Stimulated activated effector memory CD8-positive, alpha-beta T cell treated with anti-CD3 and anti-CD28 coated beads, Interleukin-12 subunit alpha, Interleukin-12 subunit beta, amount 100 ng/mL, for 72 hours (primary cell): ENCODE results near the gene SOD2.
A peak's percentile ranks its signal among the peaks of the same experiment; 100 is the strongest.
"Not testable (repeated sequence)": the region's sequence is repeated elsewhere in the genome, so short reads cannot be mapped to it uniquely, and the experiment has no call there.

Experiments
- ATAC-seq: fragments of 150-1000 bp; cut with Tn5 transposase; 2 replicates; pipeline ENCODE4 v1.10.0; 2021
- DNase-seq, 2 donors: peaks; one replicate each; pipeline ENCODE4 v3.0.0; 2021 to 2022; ENCODE audit warnings: low spot score in 2 of 2
- H3K27ac Mint-ChIP-seq: one replicate; pipeline ENCODE4 v1.8.0; 2022; ENCODE audit warnings: mild to moderate bottlenecking, mixed read lengths
- H3K36me3 Mint-ChIP-seq: one replicate; pipeline ENCODE4 v1.8.0; 2022; ENCODE audit warnings: mild to moderate bottlenecking, mixed read lengths
- H3K4me1 Mint-ChIP-seq: one replicate; pipeline ENCODE4 v1.8.0; 2022; ENCODE audit warnings: mixed read lengths
- H3K4me3 Mint-ChIP-seq: one replicate; pipeline ENCODE4 v1.8.0; 2022; ENCODE audit warnings: mild to moderate bottlenecking, mixed read lengths
- H3K9me3 Mint-ChIP-seq: one replicate; pipeline ENCODE4 v1.8.0; 2022; ENCODE audit warnings: mixed read lengths

SOD2 gene

GRCh38 chr6:159693894-159694545 is 979 bp upstream of the SOD2 start:
- peak; percentile 67 for ATAC-seq
- Mint-ChIP-seq H3K36me3 (peaks cover 33% of the 10 kb centered on the region), H3K4me1 (peaks cover 37% of the 10 kb centered on the region)

GRCh38 chr6:159692303-159693127 is 526 bp downstream of the SOD2 start:
- Mint-ChIP-seq H3K36me3 (peaks cover 48% of the 10 kb centered on the region), H3K4me1 (peaks cover 45% of the 10 kb centered on the region), H3K27ac (peak overlapping the region; percentile 92), H3K4me3 (peak overlapping the region; percentile 84), H3K9me3 (no peaks in the 10 kb centered on the region)
- peak; percentile 75 for ATAC-seq
- DNase-seq, result peak; percentile 37 to 82

More at GRCh38 chr6:159693894-159694545, 979 bp upstream of the SOD2 start:
- DNase-seq, result no peak
- peak overlapping the region; percentile 84 for H3K4me3 Mint-ChIP-seq
- H3K27ac Mint-ChIP-seq, result peak overlapping the region; percentile 92
- no peaks in the 10 kb centered on the region for H3K9me3 Mint-ChIP-seq

- peaks cover 45% of the 10 kb centered on the region for H3K4me1 Mint-ChIP-seq
- H3K9me3 Mint-ChIP-seq, result no peaks in the 10 kb centered on the region
- peak overlapping the region; percentile 92 for H3K27ac Mint-ChIP-seq
- peaks cover 54% of the 10 kb centered on the region for H3K36me3 Mint-ChIP-seq
- ATAC-seq (no peak), DNase-seq (peak in 1 of 2 donors; percentile 56)
- H3K4me3 Mint-ChIP-seq, result peak overlapping the region; percentile 84
Measured at GRCh38 chr6:159691963-159692287, 1.1 kb downstream of the SOD2 start.

DNA sequence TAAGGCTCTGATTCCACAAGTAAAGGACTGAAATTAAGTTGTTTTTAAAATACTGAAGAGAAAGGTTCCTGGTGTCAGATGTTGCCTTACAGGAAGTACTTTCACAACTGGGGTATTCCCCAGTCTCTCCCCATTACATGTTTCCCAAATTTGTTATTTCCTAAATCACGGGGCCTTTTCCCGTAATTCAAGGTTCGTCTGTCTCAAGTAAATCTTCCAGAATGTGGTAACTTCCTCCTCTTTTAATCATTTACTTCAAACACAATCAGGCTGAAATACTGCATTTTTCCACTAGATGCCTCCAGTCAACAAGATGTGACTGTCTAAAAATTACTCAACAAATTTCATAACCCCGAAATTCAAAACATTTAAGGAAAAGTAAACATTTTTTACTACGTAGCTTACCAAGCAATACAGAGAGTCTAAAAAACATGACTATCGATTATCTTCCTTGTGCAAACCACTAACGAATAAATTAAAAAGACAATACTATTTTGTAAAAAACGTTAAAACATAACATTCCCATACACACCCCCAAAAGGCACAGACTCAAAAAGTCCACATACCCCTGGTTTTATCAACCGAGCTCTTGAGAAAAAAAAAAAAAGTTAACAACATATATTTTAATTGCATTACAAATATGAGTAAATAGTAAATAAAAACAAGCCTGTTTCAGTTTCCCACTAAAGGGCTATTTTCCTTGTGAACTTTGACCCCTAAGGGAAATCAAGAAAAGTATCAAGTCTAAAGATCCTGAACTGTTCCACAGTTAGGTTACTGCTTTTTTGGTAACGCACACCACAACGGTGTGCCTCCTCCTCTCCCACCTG is 1.7 kb downstream of the SOD2 start:
- Mint-ChIP-seq H3K36me3 (peaks cover 60% of the 10 kb centered on the region), H3K4me1 (peaks cover 45% of the 10 kb centered on the region), H3K4me3 (peak overlapping the region; percentile 84), H3K27ac (peak overlapping the region; percentile 92), H3K9me3 (no peaks in the 10 kb centered on the region)
- ATAC-seq, result no peak
- DNase-seq, result no peak

- ATAC-seq, H3K4me3 Mint-ChIP-seq, DNase-seq, H3K27ac Mint-ChIP-seq, H3K9me3 Mint-ChIP-seq: not testable (repeated sequence)
- H3K36me3 Mint-ChIP-seq, result peaks cover 72% of the 10 kb centered on the region
- peaks cover 45% of the 10 kb centered on the region for H3K4me1 Mint-ChIP-seq
Measured at GRCh38 chr6:159690135-159690534, 2.9 kb downstream of the SOD2 start.

DNA sequence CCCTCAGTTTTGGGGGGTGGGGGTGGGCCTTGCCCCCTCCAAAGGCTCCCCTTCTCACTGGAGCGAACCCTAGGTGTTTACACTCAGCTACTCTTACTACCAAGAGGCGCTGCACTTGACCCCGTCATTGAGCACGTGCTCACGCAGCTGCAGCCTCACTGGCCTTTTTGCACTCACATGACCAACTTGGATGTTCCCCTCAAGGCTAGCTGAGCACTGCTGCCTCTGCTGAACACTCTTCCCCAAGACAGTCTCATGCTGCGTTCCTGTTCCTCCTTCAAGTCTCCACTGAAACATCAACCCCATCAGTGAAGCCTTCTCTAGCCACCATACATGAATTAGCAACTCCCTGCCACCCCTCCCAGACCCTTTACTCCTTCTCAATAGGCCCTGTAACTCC is 4.0 kb downstream of the SOD2 start:
- peak overlapping the region; percentile 56 for H3K27ac Mint-ChIP-seq
- H3K4me3 Mint-ChIP-seq, result no peak overlapping the region
- DNase-seq, result no peak
- ATAC-seq, result no peak
- H3K9me3 Mint-ChIP-seq, result no peaks in the 10 kb centered on the region
- H3K4me1 Mint-ChIP-seq, result peaks cover 34% of the 10 kb centered on the region
- peaks cover 83% of the 10 kb centered on the region for H3K36me3 Mint-ChIP-seq

- ATAC-seq (no peak), DNase-seq (no peak)
- Mint-ChIP-seq H3K36me3 (peaks cover 83% of the 10 kb centered on the region), H3K4me3 (no peak overlapping the region), H3K4me1 (peaks cover 30% of the 10 kb centered on the region), H3K9me3 (no peaks in the 10 kb centered on the region), H3K27ac (peak overlapping the region; percentile 56)
Measured at GRCh38 chr6:159688266-159688905, 4.7 kb downstream of the SOD2 start.

DNA sequence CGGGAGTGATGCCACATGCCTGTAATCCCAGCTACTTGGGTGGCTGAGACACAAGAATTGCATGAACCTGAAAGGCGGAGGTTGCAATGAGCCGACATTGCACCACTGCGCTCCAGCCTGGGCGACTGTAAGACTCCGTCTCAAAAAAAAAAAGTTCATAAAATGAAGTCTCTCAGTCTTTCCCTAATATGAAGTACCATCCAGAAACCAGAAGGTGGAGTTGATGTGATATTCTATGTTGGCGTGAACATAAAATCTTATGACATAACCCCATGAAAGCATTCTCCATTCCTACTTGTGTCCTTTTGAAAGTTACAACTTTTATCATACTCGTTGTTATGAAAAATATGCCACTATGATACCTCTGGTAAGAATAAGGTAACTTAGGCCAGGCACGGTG is 5.7 kb downstream of the SOD2 start:
- Mint-ChIP-seq H3K4me1 (peaks cover 29% of the 10 kb centered on the region), H3K27ac (peak overlapping the region; percentile 12), H3K9me3 (no peaks in the 10 kb centered on the region), H3K4me3 (no peak overlapping the region), H3K36me3 (peaks cover 93% of the 10 kb centered on the region)
- DNase-seq, result no peak
- ATAC-seq, result no peak

DNA sequence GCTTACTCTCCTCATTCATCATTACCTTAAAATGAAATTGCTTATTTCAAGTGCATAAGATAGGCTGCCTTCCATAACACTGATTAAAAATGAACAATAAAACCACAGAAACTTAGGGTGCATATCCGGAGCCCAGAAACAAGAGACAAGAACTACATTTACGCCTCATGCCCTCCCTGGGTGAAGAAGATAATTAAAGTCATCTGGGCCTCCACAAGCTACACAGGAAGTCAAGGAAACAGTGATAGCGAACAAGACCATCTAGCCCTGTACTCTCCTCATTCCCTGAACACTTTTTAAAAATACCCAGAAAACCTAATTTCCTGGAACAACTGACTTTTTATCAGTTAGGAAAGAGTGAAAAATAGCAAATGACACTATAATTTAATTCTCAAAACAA is 6.3 kb downstream of the SOD2 start:
- Mint-ChIP-seq H3K9me3 (no peaks in the 10 kb centered on the region), H3K4me1 (peaks cover 23% of the 10 kb centered on the region), H3K27ac (peak overlapping the region; percentile 12), H3K36me3 (peaks cover 96% of the 10 kb centered on the region), H3K4me3 (no peak overlapping the region)
- DNase-seq, result no peak
- no peak for ATAC-seq

DNA sequence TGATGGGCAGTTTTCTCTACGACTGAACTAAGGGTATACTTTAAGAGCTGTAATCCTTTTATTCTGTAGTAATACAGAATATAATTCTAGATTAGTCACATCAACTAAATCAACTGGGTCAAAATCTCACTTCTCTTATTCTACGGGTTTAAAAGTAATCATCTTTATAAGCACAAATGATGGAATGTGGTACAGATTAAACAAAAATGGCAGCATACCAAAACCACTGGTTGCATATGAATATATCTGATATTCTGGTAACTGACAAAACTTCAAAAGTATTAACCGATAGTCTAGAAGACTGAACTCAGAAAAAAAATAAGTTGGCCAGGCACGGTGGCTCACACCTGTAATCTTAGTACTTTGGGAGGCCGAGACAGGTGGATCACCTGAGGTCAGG is 7.0 kb downstream of the SOD2 start:
- Mint-ChIP-seq H3K4me1 (peaks cover 18% of the 10 kb centered on the region), H3K4me3 (no peak overlapping the region), H3K9me3 (no peaks in the 10 kb centered on the region), H3K36me3 (peaks cover 96% of the 10 kb centered on the region), H3K27ac (peak overlapping the region; percentile 24)
- ATAC-seq (no peak), DNase-seq (no peak)

- no peak overlapping the region for H3K27ac Mint-ChIP-seq
- no peaks in the 10 kb centered on the region for H3K9me3 Mint-ChIP-seq
- no peak for DNase-seq
- no peak overlapping the region for H3K4me3 Mint-ChIP-seq
- peaks cover 100% of the 10 kb centered on the region for H3K36me3 Mint-ChIP-seq
- no peak for ATAC-seq
- peaks cover 14% of the 10 kb centered on the region for H3K4me1 Mint-ChIP-seq
Measured at GRCh38 chr6:159684013-159684304, 9.1 kb downstream of the SOD2 start.

GRCh38 chr6:159682810-159683209 is 10.2 kb downstream of the SOD2 start:
- H3K27ac Mint-ChIP-seq, result no peak overlapping the region
- H3K4me3 Mint-ChIP-seq, result no peak overlapping the region
- no peaks in the 10 kb centered on the region for H3K9me3 Mint-ChIP-seq
- DNase-seq (no peak), ATAC-seq (no peak)
- H3K4me1 Mint-ChIP-seq, result peaks cover 7% of the 10 kb centered on the region
- peaks cover 100% of the 10 kb centered on the region for H3K36me3 Mint-ChIP-seq

GRCh38 chr6:159682295-159682694 is 10.7 kb downstream of the SOD2 start:
- Mint-ChIP-seq H3K36me3 (peaks cover 96% of the 10 kb centered on the region), H3K27ac (no peak overlapping the region), H3K4me1 (peaks cover 7% of the 10 kb centered on the region), H3K4me3 (no peak overlapping the region), H3K9me3 (no peaks in the 10 kb centered on the region)
- DNase-seq (no peak), ATAC-seq (peak; percentile 83)

GRCh38 chr6:159681191-159681880 is 11.7 kb downstream of the SOD2 start:
- Mint-ChIP-seq H3K9me3 (no peaks in the 10 kb centered on the region), H3K4me1 (peaks cover 7% of the 10 kb centered on the region), H3K36me3 (peaks cover 87% of the 10 kb centered on the region), H3K4me3 (no peak overlapping the region), H3K27ac (no peak overlapping the region)
- DNase-seq (no peak), ATAC-seq (no peak)

DNA sequence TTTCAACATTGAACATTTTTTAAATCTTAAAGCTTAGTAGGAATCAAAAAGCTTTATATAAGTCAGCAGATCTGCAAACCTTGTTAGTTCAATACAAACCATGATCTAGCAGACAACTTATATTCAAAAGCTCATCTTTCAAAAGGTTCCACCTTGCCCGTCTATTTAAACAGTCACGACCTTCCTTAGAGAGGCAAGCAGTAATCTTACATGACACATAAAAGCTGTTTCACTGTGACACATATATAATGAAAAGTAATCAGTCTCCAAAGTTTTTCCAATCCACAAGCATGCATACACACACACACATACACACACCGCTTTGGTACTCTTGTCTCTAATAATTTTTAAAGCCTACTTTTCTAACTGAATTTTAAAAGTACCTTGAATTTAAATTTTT is 12.9 kb downstream of the SOD2 start:
- peak overlapping the region; percentile 84 for H3K27ac Mint-ChIP-seq
- H3K36me3 Mint-ChIP-seq, result peaks cover 75% of the 10 kb centered on the region
- ATAC-seq (peak; percentile 61), DNase-seq (no peak)
- H3K9me3 Mint-ChIP-seq, result no peaks in the 10 kb centered on the region
- H3K4me1 Mint-ChIP-seq, result peaks cover 7% of the 10 kb centered on the region
- no peak overlapping the region for H3K4me3 Mint-ChIP-seq
